HepG2 (cell line): ENCODE data around the gene CCDC18. TPM values are rescaled to one million over a fixed set of nuclear protein-coding genes. Genes with fewer than 3 reads are reported as not detected.

Source experiments
- ATAC-seq: fragments of 200-7000 bp; cut with Tn5 transposase; 3 replicates; pipeline ENCODE4 v1.9.1; 2020; ENCODE audit warnings: mild to moderate bottlenecking, moderate library complexity
- BruUV-seq: library from RNA; stranded (reverse); fragments of 400-500 nt; replicated peaks from 2 replicates; lab custom pipeline; 2021; lab: Mats Ljungman, UMichigan
- CTCF ChIA-PET: fragments of 300-600 bp; formaldehyde crosslinking; extraction: SDS; loops from one replicate; lab custom pipeline; 2021; ENCODE audit warnings: low total read pairs, inconsistent platforms, low intra/inter-chr PET ratio; lab: Yijun Ruan, JAX
- POLR2A ChIA-PET: fragments of 350-600 bp; sonication (Branson Sonifier 250); formaldehyde crosslinking; loops from one replicate; lab custom pipeline; 2020; ENCODE audit warnings: antibody characterized with exemption, inconsistent platforms; lab: Yijun Ruan, JAX
- DNase-seq: peaks from one replicate; pipeline ENCODE4 v3.0.0-alpha.2; 2015; ENCODE audit warnings: low spot score
- FAIRE-seq: peaks from 3 replicates; lab custom pipeline; 2011; peaks lifted over from hg19 to GRCh38; lab: Jason Lieb, UNC
- H2AFZ ChIP-seq: one replicate; pipeline ENCODE4 v1.6.1; 2011; ENCODE audit warnings: low read length, inconsistent platforms
- H3K27ac ChIP-seq: fragments of 300-600 bp; 3 replicates; pipeline ENCODE4 v1.8.0; 2011; ENCODE audit warnings: mixed run types, mild to moderate bottlenecking, mixed read lengths, low read length, inconsistent platforms; ENCODE audit not compliant: insufficient read depth; ENCODE audit errors: extremely low read length
- H3K27me3 ChIP-seq, 2 experiments: fragments of 200-600 bp in 1 of 2; 2 replicates in 1 of 2; 3 replicates in 1 of 2; pipeline versions ENCODE4 v1.6.0 to v1.8.0; 2011; ENCODE audit warnings: low read length in 2 of 2, mild to moderate bottlenecking in 2 of 2, moderate library complexity in 2 of 2, inconsistent platforms in 1 of 2; ENCODE audit not compliant: insufficient read depth in 2 of 2, control insufficient read depth in 1 of 2
- H3K36me3 ChIP-seq, 2 experiments: fragments of 200-600 bp in 1 of 2; replicated peaks in 1 of 2; 2 replicates in 1 of 2; 3 replicates in 1 of 2; pipeline versions ENCODE4 v1.5.1 to v1.8.0; 2011; ENCODE audit warnings: low read length in 2 of 2, inconsistent platforms in 1 of 2; ENCODE audit not compliant: insufficient read depth in 2 of 2, control insufficient read depth in 1 of 2
- H3K4me1 ChIP-seq: 2 replicates; pipeline ENCODE4 v1.5.1; 2012; ENCODE audit warnings: low read length, inconsistent platforms; ENCODE audit not compliant: insufficient read depth
- H3K4me2 ChIP-seq: 2 replicates; pipeline ENCODE4 v1.6.0; 2011; ENCODE audit warnings: low read depth, low read length, inconsistent platforms
- H3K4me3 ChIP-seq, 3 experiments: fragments of 200-600 bp in 1 of 3; sonication (generic), shearing (Covaris generic) in 1 of 3; replicated peaks in 1 of 3; 2 replicates each; pipeline ENCODE4 v1.5.1; 2011 to 2016; ENCODE audit warnings: low read length in 3 of 3, inconsistent platforms in 2 of 3, low read depth in 2 of 3, mild to moderate bottlenecking in 2 of 3, control low read depth in 1 of 3, mixed read lengths in 1 of 3; ENCODE audit not compliant: insufficient read depth in 1 of 3
- H3K79me2 ChIP-seq: one replicate; pipeline ENCODE4 v1.6.1; 2011; ENCODE audit warnings: low read length, inconsistent platforms; ENCODE audit not compliant: insufficient read depth
- H3K9ac ChIP-seq: 2 replicates; pipeline ENCODE4 v1.6.0; 2011; ENCODE audit warnings: mild to moderate bottlenecking, low read depth, low read length, inconsistent platforms; ENCODE audit not compliant: insufficient read depth
- H3K9me3 ChIP-seq: 2 replicates; pipeline ENCODE4 v1.5.1; 2012; ENCODE audit warnings: mild to moderate bottlenecking, low read length
- H4K20me1 ChIP-seq: 2 replicates; pipeline ENCODE4 v1.6.0; 2011; ENCODE audit warnings: inconsistent platforms, mild to moderate bottlenecking, low read length, moderate library complexity; ENCODE audit not compliant: insufficient read depth
- ATF2 ChIP-seq: sonication (generic); formaldehyde crosslinking; IDR thresholded peaks from 2 replicates; pipeline ENCODE4 v1.4.0; 2020; ENCODE audit warnings: missing genetic modification reagents
- ATF7 ChIP-seq, 2 experiments: fragments of 450-650 bp in 1 of 2; sonication (generic) in 1 of 2; formaldehyde crosslinking in 1 of 2; IDR thresholded peaks; 2 replicates each; pipeline versions ENCODE4 v1.4.0 to v1.6.1; 2016 to 2020; ENCODE audit warnings: antibody characterized with exemption in 1 of 2, mild to moderate bottlenecking in 1 of 2, missing genetic modification reagents in 1 of 2
- FOXC1 ChIP-seq: sonication (generic); formaldehyde crosslinking; IDR thresholded peaks from 2 replicates; pipeline ENCODE4 v1.8.0; 2022; ENCODE audit warnings: mild to moderate bottlenecking, missing genetic modification reagents, borderline replicate concordance
- MAF1 ChIP-seq: sonication (generic); formaldehyde crosslinking; IDR thresholded peaks from 2 replicates; pipeline ENCODE4 v1.5.0; 2020; ENCODE audit warnings: missing genetic modification reagents, borderline replicate concordance
- MBD4 ChIP-seq: IDR thresholded peaks from 2 replicates; pipeline ENCODE4 v1.6.1; 2012; ENCODE audit warnings: low read length, inconsistent platforms, borderline replicate concordance
- MXD4 ChIP-seq: IDR thresholded peaks from 2 replicates; pipeline ENCODE4 v1.6.1; 2016; ENCODE audit warnings: mild to moderate bottlenecking, missing biosample characterization, missing genetic modification reagents
- NCOA2 ChIP-seq: sonication (generic); formaldehyde crosslinking; IDR thresholded peaks from 2 replicates; pipeline ENCODE4 v1.8.0; 2022; ENCODE audit warnings: inconsistent platforms
- PRMT3 ChIP-seq: sonication (generic); formaldehyde crosslinking; IDR thresholded peaks from 2 replicates; pipeline ENCODE4 v1.8.1; 2022; ENCODE audit warnings: low read depth, mild to moderate bottlenecking, moderate library complexity, missing genetic modification reagents, borderline replicate concordance
- PTBP1 ChIP-seq: fragments of 200-400 bp; formaldehyde crosslinking; IDR thresholded peaks from 2 replicates; pipeline ENCODE4 v1.6.1; 2018; ENCODE audit warnings: low read length, low read depth; ENCODE audit not compliant: poor library complexity, severe bottlenecking
- RAD21 ChIP-seq: fragments of 450-650 bp; formaldehyde crosslinking; IDR thresholded peaks from 2 replicates; pipeline ENCODE4 v1.5.0; 2020; ENCODE audit warnings: mild to moderate bottlenecking
- SOX13 ChIP-seq, 3 experiments: fragments of 450-650 bp in 1 of 3; sonication (generic) in 1 of 3; formaldehyde crosslinking in 1 of 3; IDR thresholded peaks in 2 of 3; conservative IDR thresholded peaks in 1 of 3; 2 replicates each; pipeline versions ENCODE4 v1.5.0 to v1.6.1; 2016 to 2020; ENCODE audit warnings: antibody characterized with exemption in 1 of 3, mild to moderate bottlenecking in 1 of 3, missing compliant biosample characterization in 1 of 3, missing genetic modification reagents in 1 of 3, moderate library complexity in 1 of 3
- SP2 ChIP-seq: sonication (generic); formaldehyde crosslinking; IDR thresholded peaks from 2 replicates; pipeline ENCODE4 v1.5.1; 2020; ENCODE audit warnings: mild to moderate bottlenecking, missing genetic modification reagents
- TEAD3 ChIP-seq: optimal IDR thresholded peaks from 2 replicates; pipeline ENCODE3; 2016; ENCODE audit warnings: borderline replicate concordance
- TFDP1 ChIP-seq: IDR thresholded peaks from 2 replicates; pipeline ENCODE4 v1.6.1; 2016; ENCODE audit warnings: missing compliant biosample characterization, missing genetic modification reagents, borderline replicate concordance
- ZBTB7A ChIP-seq: sonication (generic); formaldehyde crosslinking; IDR thresholded peaks from 2 replicates; pipeline ENCODE4 v1.8.0; 2022; ENCODE audit warnings: mild to moderate bottlenecking, missing genetic modification reagents
- ZC3H13 ChIP-seq: sonication (generic); formaldehyde crosslinking; IDR thresholded peaks from 2 replicates; pipeline ENCODE4 v1.8.1; 2023; ENCODE audit warnings: mild to moderate bottlenecking, missing genetic modification reagents, moderate library complexity
- ZIK1 ChIP-seq: sonication (generic); formaldehyde crosslinking; IDR thresholded peaks from 2 replicates; pipeline ENCODE4 v1.5.0; 2020; ENCODE audit warnings: mild to moderate bottlenecking, low read depth, missing genetic modification reagents, borderline replicate concordance
- ZKSCAN5 ChIP-seq: sonication (generic); formaldehyde crosslinking; IDR thresholded peaks from 2 replicates; pipeline ENCODE4 v1.5.1; 2020; ENCODE audit warnings: mild to moderate bottlenecking, missing genetic modification reagents
- ZNF333 ChIP-seq: sonication (generic); formaldehyde crosslinking; IDR thresholded peaks from 2 replicates; pipeline ENCODE4 v1.4.0; 2020; ENCODE audit warnings: mild to moderate bottlenecking, missing genetic modification reagents, borderline replicate concordance
- ZNF598 ChIP-seq: sonication (generic); formaldehyde crosslinking; IDR thresholded peaks from 2 replicates; pipeline ENCODE4 v1.5.1; 2020; ENCODE audit warnings: mild to moderate bottlenecking, missing genetic modification reagents, borderline replicate concordance
- ZNF7 ChIP-seq: IDR thresholded peaks from 2 replicates; pipeline ENCODE4 v1.6.1; 2016; ENCODE audit warnings: missing biosample characterization, missing genetic modification reagents
- ZNF713 ChIP-seq: sonication (generic); formaldehyde crosslinking; IDR thresholded peaks from 2 replicates; pipeline ENCODE4 v1.4.0; 2020; ENCODE audit warnings: mild to moderate bottlenecking, missing genetic modification reagents
- ZNF749 ChIP-seq: sonication (generic); formaldehyde crosslinking; IDR thresholded peaks from 2 replicates; pipeline ENCODE4 v1.8.0; 2022; ENCODE audit warnings: mild to moderate bottlenecking, missing genetic modification reagents, moderate library complexity, borderline replicate concordance
- ZNF772 ChIP-seq: sonication (generic); formaldehyde crosslinking; IDR thresholded peaks from 2 replicates; pipeline ENCODE4 v1.5.0; 2020; ENCODE audit warnings: mild to moderate bottlenecking, missing genetic modification reagents
- WGBS: methylation state at CpG from one replicate; pipeline ENCODE4 v1.1.6; 2017; ENCODE audit warnings: low lambda C conversion rate; 5-methylcytosine and 5-hydroxymethylcytosine counted together
- in situ Hi-C: cut with HindIII; loops from 2 replicates; pipeline ENCODE4 v1.10.0; 2017; ENCODE audit warnings: low pct_unique_long_range_greater_than_20kb; ENCODE audit not compliant: extremely low pct_ligation_motif_present
- intact Hi-C: fragments of 100-400 bp; cut with micrococcal nuclease; formaldehyde crosslinking; loops from one replicate; pipeline ENCODE4 v1.10.0; 2022; ENCODE audit not compliant: unreplicated experiment
- polyA plus RNA-seq, 8 experiments: library from polyadenylated mRNA; depleted of rRNA in 3 of 8; stranded (reverse) in 7 of 8; unstranded in 1 of 8; fragments of >200 nt; fragmentation: Illumina TruSeq in 4 of 8; extraction: Trizol in 4 of 8; gene quantifications; 2 replicates each; pipeline versions ENCODE4 v1.2.1 to v1.2.3, GENCODE V29; 2011 to 2016; ENCODE audit warnings: low read depth in 4 of 8, missing spikeins in 1 of 8, mixed read lengths in 1 of 8; ENCODE audit not compliant: insufficient read depth in 1 of 8
- total RNA-seq, 5 experiments: library from RNA; depleted of rRNA; stranded (reverse); fragments of >200 nt; fragmentation: Illumina TruSeq; extraction: Trizol; gene quantifications; 2 replicates each; pipeline ENCODE4 v1.2.3, GENCODE V29; 2016; ENCODE audit warnings: low read depth in 1 of 5

CCDC18 gene
- total and polyA plus RNA-seq, 2 of the 13 experiments (the other 11 are each of a cell fraction or from before 2014, with no cell fraction given), result 1.9 to 18.4 TPM

- intact Hi-C loops (no loop called here), in situ Hi-C loops (no loop called here)
- peaks cover 4 to 11% of the 10 kb centered on the region in 2 experiments; a peak in 3 of 5 replicates for H3K36me3 ChIP-seq
- WGBS, result 6% methylated on average over 1 of the region's 1 CpG
- peaks cover 89% of the 10 kb centered on the region for H3K79me2 ChIP-seq
- no peaks in the 10 kb centered on the region for H3K9me3 ChIP-seq
- CTCF ChIA-PET, result no interaction called here
- no peak overlapping the region for H3K27ac ChIP-seq
- DNase-seq, result peak; percentile 63
- H3K4me1 ChIP-seq, result peaks cover 59% of the 10 kb centered on the region
- H4K20me1 ChIP-seq, result peaks cover 4% of the 10 kb centered on the region; the same call in 1 of the 2 replicates
- no peak overlapping the region for H3K9ac ChIP-seq
- no peak overlapping the region for H2AFZ ChIP-seq
- no peak overlapping the region for H3K4me3 ChIP-seq
- no peaks in the 10 kb centered on the region for H3K27me3 ChIP-seq
- POLR2A ChIA-PET, result interaction anchor here (1.2 to 1.4 kb wide), 2 partner anchors 9 to 56 kb away, joined by 4 to 6 read pairs; no protein-coding TSS in a partner anchor
- ATAC-seq, result peak; percentile 72
- FAIRE-seq, result no peak
- H3K4me2 ChIP-seq, result no peak overlapping the region
- BruUV-seq, result no TSS peak
- no peak for TF ChIP-seq MBD4
- no peak for TF ChIP-seq RAD21
- TF ChIP-seq ATF2 (CRISPR knock-in tag), result no peak
- no peak for TF ChIP-seq ZC3H13 (CRISPR knock-in tag)
- peak; percentile 80 for TF ChIP-seq TEAD3 (CRISPR knock-in tag)
- no peak for TF ChIP-seq ZIK1 (CRISPR knock-in tag)
- no peak for TF ChIP-seq PRMT3 (CRISPR knock-in tag)
- no peak for TF ChIP-seq ZNF713 (CRISPR knock-in tag)
- TF ChIP-seq TFDP1 (CRISPR knock-in tag), result no peak
- no peak for TF ChIP-seq ZNF772 (CRISPR knock-in tag)
- no peak for TF ChIP-seq ZNF598 (CRISPR knock-in tag)
- no peak for TF ChIP-seq ZNF333 (CRISPR knock-in tag)
- no peak for TF ChIP-seq MAF1 (CRISPR knock-in tag)
- TF ChIP-seq MXD4 (CRISPR knock-in tag), result no peak
- no peak for TF ChIP-seq ZKSCAN5 (CRISPR knock-in tag)
- TF ChIP-seq ATF7 (IDR thresholded peaks at IDR 0.05), result no peak
- no peak for TF ChIP-seq ATF7 (CRISPR knock-in tag; IDR thresholded peaks at IDR 0.05)
- no peak for TF ChIP-seq PTBP1
- TF ChIP-seq ZNF749 (CRISPR knock-in tag), result no peak
- TF ChIP-seq NCOA2 (CRISPR knock-in tag), result peak; percentile 17; the same call in 1 of the 2 replicates
- TF ChIP-seq FOXC1 (CRISPR knock-in tag), result no peak
- peak; percentile 86 for TF ChIP-seq ZNF7 (CRISPR knock-in tag)
- TF ChIP-seq SOX13 (IDR thresholded peaks at IDR 0.05), result no peak
- peak in 1 of 2 experiments; percentile 35; a peak in 1 of 4 replicates for TF ChIP-seq SOX13 (CRISPR knock-in tag; conservative IDR thresholded peaks at IDR 0.05 in 1 of 2, IDR thresholded peaks at IDR 0.05 in 1 of 2)
- TF ChIP-seq ZBTB7A, result no peak
- TF ChIP-seq SP2 (CRISPR knock-in tag), result no peak
Measured at GRCh38 chr1:93172778-93173177, 7.7 kb upstream of the CCDC18 start.
